NCI-H446 treated with DMSO at 0.1 percent for 48 hours (cell line): ENCODE results near the gene ZNF157.

Experiments used
- DNase-seq: peaks from one replicate; lab custom pipeline; 2025; lab: John Stamatoyannopoulos, UW

ZNF157 gene

DNA sequence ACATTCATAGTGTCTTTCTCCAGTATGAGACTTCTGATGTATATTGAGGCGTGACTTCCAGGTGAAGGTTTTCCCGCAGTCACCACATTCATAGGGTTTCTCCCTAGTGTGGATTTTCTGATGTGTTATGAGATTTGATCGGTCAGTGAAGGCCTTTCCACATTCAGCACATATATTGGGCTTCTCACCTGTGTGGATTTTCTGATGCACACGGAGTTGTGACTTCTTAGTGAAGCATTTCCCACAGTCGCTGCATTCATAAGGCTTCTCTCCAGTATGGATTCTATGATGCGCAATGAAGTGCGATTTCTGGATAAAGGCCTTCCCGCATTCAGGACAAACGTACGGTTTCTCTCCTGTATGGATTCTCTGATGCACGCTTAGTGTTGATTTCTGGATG is 77.2 kb downstream of the ZNF157 start:
- no peak for DNase-seq

DNA sequence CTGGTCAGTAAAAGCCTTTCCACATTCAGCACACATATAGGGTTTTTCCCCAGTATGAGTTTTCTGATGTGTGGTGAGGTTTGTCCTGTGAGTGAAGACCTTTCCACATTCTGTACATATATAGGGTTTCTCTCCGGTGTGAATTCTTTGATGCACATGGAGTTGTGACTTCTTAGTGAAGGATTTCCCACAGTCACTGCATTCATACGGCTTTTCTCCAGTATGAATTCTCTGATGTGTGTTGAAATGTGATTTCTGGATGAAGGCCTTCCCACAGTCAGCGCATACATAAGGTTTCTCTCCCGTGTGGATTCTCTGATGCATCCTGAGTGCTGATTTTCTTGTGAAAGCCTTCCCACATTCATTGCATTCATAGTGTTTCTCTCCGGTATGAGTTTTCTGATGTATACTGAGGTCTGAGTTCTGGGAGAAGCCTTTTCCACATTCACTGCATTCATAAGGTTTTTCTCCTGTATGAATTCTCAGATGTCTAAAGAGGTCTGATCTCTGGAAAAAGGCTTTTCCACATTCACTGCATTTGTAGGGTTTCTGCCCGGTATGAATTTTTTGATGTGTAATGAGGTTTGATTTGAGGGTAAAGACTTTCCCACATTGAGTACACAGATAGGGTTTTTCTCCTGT is 77.9 kb downstream of the ZNF157 start:
- no peak for DNase-seq

DNA sequence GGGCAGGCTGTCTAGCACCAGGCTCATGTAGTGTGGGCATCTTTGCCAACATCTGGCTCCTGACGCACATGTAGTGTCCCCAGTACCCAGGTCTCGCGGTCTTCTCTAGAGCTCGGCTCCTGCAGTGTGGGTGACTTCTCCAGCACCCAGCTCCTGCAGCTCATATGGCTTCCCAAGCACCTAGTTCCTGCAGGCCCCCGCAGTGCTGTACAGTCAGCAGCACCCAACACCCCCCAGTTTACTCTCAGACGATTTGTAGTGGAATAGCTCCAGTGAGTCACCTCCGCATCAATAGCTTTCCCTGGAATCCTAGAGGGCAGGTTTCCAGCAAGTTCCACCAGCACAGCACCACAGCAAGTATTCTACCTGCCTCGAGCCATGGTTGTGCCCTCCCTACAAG is 81.7 kb downstream of the ZNF157 start:
- no peak for DNase-seq

DNA sequence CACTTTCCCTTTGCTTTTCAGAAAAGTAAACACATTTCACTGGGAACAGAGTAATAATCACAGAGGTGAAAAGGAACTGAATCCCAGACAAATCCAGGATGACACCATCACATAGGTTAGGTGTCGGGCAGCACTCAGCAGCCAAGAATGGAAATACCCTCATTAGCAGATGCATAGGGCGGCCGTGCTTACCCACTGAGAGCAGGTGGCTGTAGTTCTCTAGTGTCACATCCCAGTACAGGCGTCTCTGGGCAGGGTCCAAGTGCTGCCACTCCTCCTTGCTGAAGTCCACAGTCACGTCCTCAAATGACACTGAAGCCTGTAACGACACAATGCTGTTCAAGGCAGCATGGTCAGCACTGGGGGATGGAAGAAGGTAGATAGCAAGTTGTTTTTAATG is 85.7 kb downstream of the ZNF157 start:
- no peak for DNase-seq

GRCh38 chrX:47458528-47458927 is 88.2 kb downstream of the ZNF157 start:
- no peak for DNase-seq

GRCh38 chrX:47460561-47460960 is 90.2 kb downstream of the ZNF157 start:
- DNase-seq, result no peak
